ENCODE results near the gene OR10G8.

The OR10G8 gene

GRCh38 chr11:124043420-124043819 is 16.8 kb downstream of the OR10G8 start (continued):
- TF ChIP-seq ZNF341 (tag by site-specific recombination; IDR thresholded peaks at IDR 0.05; ENCODE audit: low read depth): no peak

DNA sequence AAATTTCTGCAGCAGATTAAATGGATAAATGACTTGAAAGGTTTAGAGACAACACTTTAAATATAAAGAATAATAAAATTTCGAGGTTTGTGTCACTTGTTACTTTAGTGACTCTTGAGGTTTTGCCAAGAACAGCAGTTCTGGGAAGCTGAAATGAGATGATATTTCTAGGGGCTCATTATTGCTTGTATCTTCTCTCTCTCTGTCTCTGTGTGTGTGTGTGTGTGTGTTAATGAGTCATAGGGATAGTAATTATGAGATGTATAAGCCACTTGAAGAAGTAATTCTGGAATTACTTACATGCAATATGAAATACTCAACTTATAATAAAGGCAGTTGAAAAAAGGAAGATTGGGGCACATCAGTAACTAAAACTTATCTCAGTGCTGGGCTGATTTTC is 24.1 kb downstream of the OR10G8 start:
- no peaks in the 10 kb centered on the region for H3K9me3 ChIP-seq (ENCODE audit: control insufficient read depth, insufficient read depth, low read depth, low read length)
- no peak overlapping the region for H3K27ac ChIP-seq (ENCODE audit: extremely low read depth, low read depth, low read length)
- no peak overlapping the region for H3K4me3 ChIP-seq (ENCODE audit: low read depth, low read length)
- no peaks in the 10 kb centered on the region for H3K4me1 ChIP-seq (ENCODE audit: control insufficient read depth, insufficient read depth, low read length)
- TF ChIP-seq, protein P1, sequence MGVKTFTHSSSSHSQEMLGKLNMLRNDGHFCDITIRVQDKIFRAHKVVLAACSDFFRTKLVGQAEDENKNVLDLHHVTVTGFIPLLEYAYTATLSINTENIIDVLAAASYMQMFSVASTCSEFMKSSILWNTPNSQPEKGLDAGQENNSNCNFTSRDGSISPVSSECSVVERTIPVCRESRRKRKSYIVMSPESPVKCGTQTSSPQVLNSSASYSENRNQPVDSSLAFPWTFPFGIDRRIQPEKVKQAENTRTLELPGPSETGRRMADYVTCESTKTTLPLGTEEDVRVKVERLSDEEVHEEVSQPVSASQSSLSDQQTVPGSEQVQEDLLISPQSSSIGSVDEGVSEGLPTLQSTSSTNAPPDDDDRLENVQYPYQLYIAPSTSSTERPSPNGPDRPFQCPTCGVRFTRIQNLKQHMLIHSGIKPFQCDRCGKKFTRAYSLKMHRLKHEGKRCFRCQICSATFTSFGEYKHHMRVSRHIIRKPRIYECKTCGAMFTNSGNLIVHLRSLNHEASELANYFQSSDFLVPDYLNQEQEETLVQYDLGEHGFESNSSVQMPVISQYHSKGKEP (tag by site-specific recombination; IDR thresholded peaks at IDR 0.05): no peak
- no peak for TF ChIP-seq PBX3 (CRISPR knock-in tag; IDR thresholded peaks at IDR 0.05)
- TF ChIP-seq PRDM1 (tag by site-specific recombination; IDR thresholded peaks at IDR 0.05): no peak
- TF ChIP-seq ZBTB1 (tag by site-specific recombination; IDR thresholded peaks at IDR 0.05): no peak
- TF ChIP-seq ZNF114 (tag by site-specific recombination; IDR thresholded peaks at IDR 0.05): no peak
- TF ChIP-seq, protein P2, sequence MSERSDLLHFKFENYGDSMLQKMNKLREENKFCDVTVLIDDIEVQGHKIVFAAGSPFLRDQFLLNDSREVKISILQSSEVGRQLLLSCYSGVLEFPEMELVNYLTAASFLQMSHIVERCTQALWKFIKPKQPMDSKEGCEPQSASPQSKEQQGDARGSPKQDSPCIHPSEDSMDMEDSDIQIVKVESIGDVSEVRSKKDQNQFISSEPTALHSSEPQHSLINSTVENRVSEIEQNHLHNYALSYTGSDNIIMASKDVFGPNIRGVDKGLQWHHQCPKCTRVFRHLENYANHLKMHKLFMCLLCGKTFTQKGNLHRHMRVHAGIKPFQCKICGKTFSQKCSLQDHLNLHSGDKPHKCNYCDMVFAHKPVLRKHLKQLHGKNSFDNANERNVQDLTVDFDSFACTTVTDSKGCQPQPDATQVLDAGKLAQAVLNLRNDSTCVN (tag by site-specific recombination; optimal IDR thresholded peaks at IDR 0.05): no peak
- no peak for TF ChIP-seq ZFP69B (tag by site-specific recombination; IDR thresholded peaks at IDR 0.05)
- no peak for TF ChIP-seq BCL11A (tag by site-specific recombination; IDR thresholded peaks at IDR 0.05; ENCODE audit: low read depth)
- TF ChIP-seq, protein P3, sequence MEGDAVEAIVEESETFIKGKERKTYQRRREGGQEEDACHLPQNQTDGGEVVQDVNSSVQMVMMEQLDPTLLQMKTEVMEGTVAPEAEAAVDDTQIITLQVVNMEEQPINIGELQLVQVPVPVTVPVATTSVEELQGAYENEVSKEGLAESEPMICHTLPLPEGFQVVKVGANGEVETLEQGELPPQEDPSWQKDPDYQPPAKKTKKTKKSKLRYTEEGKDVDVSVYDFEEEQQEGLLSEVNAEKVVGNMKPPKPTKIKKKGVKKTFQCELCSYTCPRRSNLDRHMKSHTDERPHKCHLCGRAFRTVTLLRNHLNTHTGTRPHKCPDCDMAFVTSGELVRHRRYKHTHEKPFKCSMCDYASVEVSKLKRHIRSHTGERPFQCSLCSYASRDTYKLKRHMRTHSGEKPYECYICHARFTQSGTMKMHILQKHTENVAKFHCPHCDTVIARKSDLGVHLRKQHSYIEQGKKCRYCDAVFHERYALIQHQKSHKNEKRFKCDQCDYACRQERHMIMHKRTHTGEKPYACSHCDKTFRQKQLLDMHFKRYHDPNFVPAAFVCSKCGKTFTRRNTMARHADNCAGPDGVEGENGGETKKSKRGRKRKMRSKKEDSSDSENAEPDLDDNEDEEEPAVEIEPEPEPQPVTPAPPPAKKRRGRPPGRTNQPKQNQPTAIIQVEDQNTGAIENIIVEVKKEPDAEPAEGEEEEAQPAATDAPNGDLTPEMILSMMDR (tag by site-specific recombination; IDR thresholded peaks at IDR 0.05): no peak
- no peak for TF ChIP-seq ZNF366 (tag by site-specific recombination; conservative IDR thresholded peaks at IDR 0.05)
- TF ChIP-seq ZNF664 (tag by site-specific recombination; IDR thresholded peaks at IDR 0.05): no peak
- TF ChIP-seq YY2 (tag by site-specific recombination; IDR thresholded peaks at IDR 0.05): no peak
- TF ChIP-seq SP7 (tag by site-specific recombination; IDR thresholded peaks at IDR 0.05): no peak
- TF ChIP-seq, protein P4, sequence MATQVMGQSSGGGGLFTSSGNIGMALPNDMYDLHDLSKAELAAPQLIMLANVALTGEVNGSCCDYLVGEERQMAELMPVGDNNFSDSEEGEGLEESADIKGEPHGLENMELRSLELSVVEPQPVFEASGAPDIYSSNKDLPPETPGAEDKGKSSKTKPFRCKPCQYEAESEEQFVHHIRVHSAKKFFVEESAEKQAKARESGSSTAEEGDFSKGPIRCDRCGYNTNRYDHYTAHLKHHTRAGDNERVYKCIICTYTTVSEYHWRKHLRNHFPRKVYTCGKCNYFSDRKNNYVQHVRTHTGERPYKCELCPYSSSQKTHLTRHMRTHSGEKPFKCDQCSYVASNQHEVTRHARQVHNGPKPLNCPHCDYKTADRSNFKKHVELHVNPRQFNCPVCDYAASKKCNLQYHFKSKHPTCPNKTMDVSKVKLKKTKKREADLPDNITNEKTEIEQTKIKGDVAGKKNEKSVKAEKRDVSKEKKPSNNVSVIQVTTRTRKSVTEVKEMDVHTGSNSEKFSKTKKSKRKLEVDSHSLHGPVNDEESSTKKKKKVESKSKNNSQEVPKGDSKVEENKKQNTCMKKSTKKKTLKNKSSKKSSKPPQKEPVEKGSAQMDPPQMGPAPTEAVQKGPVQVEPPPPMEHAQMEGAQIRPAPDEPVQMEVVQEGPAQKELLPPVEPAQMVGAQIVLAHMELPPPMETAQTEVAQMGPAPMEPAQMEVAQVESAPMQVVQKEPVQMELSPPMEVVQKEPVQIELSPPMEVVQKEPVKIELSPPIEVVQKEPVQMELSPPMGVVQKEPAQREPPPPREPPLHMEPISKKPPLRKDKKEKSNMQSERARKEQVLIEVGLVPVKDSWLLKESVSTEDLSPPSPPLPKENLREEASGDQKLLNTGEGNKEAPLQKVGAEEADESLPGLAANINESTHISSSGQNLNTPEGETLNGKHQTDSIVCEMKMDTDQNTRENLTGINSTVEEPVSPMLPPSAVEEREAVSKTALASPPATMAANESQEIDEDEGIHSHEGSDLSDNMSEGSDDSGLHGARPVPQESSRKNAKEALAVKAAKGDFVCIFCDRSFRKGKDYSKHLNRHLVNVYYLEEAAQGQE (tag by site-specific recombination; IDR thresholded peaks at IDR 0.05): no peak
- no peak for TF ChIP-seq BCL11B (tag by site-specific recombination; IDR thresholded peaks at IDR 0.05; ENCODE audit: low read depth)
- no peaks in the 10 kb centered on the region for H3K36me3 ChIP-seq (ENCODE audit: control insufficient read depth in 2 of 2, insufficient read depth in 1 of 2, low read length in 2 of 2)
- POLR2A ChIA-PET: no interaction called here
- CTCF ChIA-PET: no interaction called here

All from HEK293 (cell line).